Gastrocnemius medialis (tissue), 4 donors: ENCODE results near the gene PLEKHB2.

Experiments used
- POLR2A ChIP-seq, 2 donors: fragments of 450-650 bp; IDR thresholded peaks; one replicate each; pipeline ENCODE4 v1.6.1; 2017; ENCODE audit warnings: antibody characterized with exemption in 2 of 2, mild to moderate bottlenecking in 2 of 2, moderate library complexity in 2 of 2
- TF ChIP-seq, protein P1 (sequence below), 5 experiments: fragments of 450-650 bp in 3 of 5; fragments of 200-600 bp in 2 of 5; sonication (generic) in 2 of 5; IDR thresholded peaks in 4 of 5; conservative IDR thresholded peaks in 1 of 5; 1 replicate in 4 of 5; 2 replicates in 1 of 5; pipeline ENCODE4 v1.5.1; 2016 to 2019; ENCODE audit warnings: antibody characterized with exemption in 5 of 5, mild to moderate bottlenecking in 3 of 5, moderate library complexity in 3 of 5

GRCh38 chr2:131056932-131057287 lies 48.2 kb upstream of the PLEKHB2 start:
- TF ChIP-seq POLR2A (IDR thresholded peaks at IDR 0.05), result no peak
- TF ChIP-seq, protein P1, sequence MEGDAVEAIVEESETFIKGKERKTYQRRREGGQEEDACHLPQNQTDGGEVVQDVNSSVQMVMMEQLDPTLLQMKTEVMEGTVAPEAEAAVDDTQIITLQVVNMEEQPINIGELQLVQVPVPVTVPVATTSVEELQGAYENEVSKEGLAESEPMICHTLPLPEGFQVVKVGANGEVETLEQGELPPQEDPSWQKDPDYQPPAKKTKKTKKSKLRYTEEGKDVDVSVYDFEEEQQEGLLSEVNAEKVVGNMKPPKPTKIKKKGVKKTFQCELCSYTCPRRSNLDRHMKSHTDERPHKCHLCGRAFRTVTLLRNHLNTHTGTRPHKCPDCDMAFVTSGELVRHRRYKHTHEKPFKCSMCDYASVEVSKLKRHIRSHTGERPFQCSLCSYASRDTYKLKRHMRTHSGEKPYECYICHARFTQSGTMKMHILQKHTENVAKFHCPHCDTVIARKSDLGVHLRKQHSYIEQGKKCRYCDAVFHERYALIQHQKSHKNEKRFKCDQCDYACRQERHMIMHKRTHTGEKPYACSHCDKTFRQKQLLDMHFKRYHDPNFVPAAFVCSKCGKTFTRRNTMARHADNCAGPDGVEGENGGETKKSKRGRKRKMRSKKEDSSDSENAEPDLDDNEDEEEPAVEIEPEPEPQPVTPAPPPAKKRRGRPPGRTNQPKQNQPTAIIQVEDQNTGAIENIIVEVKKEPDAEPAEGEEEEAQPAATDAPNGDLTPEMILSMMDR (IDR thresholded peaks at IDR 0.05 in 4 of 5, conservative IDR thresholded peaks at IDR 0.05 in 1 of 5), result no peak
